Subcutaneous adipose tissue (tissue), 4 donors: ENCODE data around the gene CDKN1B. TPM values are rescaled to one million over a fixed set of nuclear protein-coding genes. Genes with fewer than 3 reads are reported as not detected.

ENCODE experiments used
- CTCF ChIP-seq: fragments of 450-650 bp; IDR thresholded peaks from one replicate; pipeline ENCODE4 v1.5.1; 2016; ENCODE audit warnings: low read depth, mild to moderate bottlenecking, control low read depth, antibody characterized with exemption, moderate library complexity
- total RNA-seq, 4 donors: library from RNA; depleted of rRNA; stranded (reverse); fragments of >200 nt; gene quantifications; one replicate each; pipeline ENCODE4 v1.1.0, GENCODE V29; 2016

CDKN1B gene
- total RNA-seq, 4 donors from 2014 or later, result 45.3 to 76.0 (median 64.9) TPM

- no peak for TF ChIP-seq CTCF
Measured at GRCh38 chr12:12701457-12701856, 15.7 kb upstream of the CDKN1B start.

GRCh38 chr12:12704593-12705230 lies 12.5 kb upstream of the CDKN1B start:
- no peak for TF ChIP-seq CTCF

GRCh38 chr12:12705838-12706520 lies 11.2 kb upstream of the CDKN1B start:
- no peak for TF ChIP-seq CTCF

- no peak for TF ChIP-seq CTCF
Measured at GRCh38 chr12:12713932-12714275, 3.3 kb upstream of the CDKN1B start.

- no peak for TF ChIP-seq CTCF
Measured at GRCh38 chr12:12714276-12715021, 2.7 kb upstream of the CDKN1B start.

- TF ChIP-seq CTCF, result no peak
Measured at GRCh38 chr12:12715128-12715458, 2.1 kb upstream of the CDKN1B start.

GRCh38 chr12:12715459-12716150 lies 1.6 kb upstream of the CDKN1B start:
- TF ChIP-seq CTCF, result no peak
